GM12865 (cell line): ENCODE results near the gene GRIN2C.
A peak's percentile ranks its signal among the peaks of the same experiment; 100 is the strongest.

Source experiments
- DNase-seq: peaks from one replicate; pipeline ENCODE4 v3.0.0; 2010; ENCODE audit warnings: low read depth
- H3K4me3 ChIP-seq: 2 replicates; pipeline ENCODE4 v1.5.1; 2011; ENCODE audit warnings: mild to moderate bottlenecking, low read depth, low read length, control low read depth
- TF ChIP-seq, protein P1 (sequence below): IDR thresholded peaks from 2 replicates; pipeline ENCODE4 v1.5.1; 2011; ENCODE audit warnings: low read length, control low read depth, low read depth, inconsistent platforms; ENCODE audit not compliant: insufficient read depth; ENCODE audit errors: missing control alignments

Gene GRIN2C

DNA sequence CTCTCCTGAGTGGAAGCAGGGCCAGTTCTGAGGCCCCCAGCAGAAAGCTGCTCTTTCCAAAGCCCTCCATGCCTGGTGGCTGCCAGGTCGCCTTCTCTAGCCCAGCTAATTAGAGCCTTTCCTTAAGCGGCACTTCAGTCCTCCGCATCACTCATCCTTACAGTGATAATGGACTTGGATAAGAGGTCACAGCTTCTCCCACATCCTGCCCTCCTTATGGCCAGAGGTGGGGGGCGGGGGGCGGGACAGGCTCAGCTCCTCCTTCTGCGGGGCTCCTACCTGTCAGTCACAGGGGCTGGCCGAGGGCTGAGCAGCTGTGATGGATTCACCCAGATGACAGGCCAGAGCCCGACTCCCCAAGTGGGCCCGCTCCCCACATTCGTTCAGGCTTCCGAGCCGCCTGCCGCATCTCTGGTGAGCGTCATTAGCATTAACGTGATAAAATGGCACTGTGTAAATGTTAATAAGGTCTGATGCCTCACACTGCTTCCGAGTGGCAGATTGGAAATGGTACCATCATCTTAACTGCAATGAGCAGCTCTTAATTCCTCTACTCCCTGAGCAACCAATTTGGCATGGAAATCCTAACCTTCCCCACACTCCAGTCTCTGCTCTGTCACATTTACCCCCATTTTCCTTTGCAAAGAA lies 41.3 kb downstream of the GRIN2C start:
- DNase-seq = no peak
- H3K4me3 ChIP-seq = no peak overlapping the region
- TF ChIP-seq, protein P1, sequence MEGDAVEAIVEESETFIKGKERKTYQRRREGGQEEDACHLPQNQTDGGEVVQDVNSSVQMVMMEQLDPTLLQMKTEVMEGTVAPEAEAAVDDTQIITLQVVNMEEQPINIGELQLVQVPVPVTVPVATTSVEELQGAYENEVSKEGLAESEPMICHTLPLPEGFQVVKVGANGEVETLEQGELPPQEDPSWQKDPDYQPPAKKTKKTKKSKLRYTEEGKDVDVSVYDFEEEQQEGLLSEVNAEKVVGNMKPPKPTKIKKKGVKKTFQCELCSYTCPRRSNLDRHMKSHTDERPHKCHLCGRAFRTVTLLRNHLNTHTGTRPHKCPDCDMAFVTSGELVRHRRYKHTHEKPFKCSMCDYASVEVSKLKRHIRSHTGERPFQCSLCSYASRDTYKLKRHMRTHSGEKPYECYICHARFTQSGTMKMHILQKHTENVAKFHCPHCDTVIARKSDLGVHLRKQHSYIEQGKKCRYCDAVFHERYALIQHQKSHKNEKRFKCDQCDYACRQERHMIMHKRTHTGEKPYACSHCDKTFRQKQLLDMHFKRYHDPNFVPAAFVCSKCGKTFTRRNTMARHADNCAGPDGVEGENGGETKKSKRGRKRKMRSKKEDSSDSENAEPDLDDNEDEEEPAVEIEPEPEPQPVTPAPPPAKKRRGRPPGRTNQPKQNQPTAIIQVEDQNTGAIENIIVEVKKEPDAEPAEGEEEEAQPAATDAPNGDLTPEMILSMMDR = no peak

DNA sequence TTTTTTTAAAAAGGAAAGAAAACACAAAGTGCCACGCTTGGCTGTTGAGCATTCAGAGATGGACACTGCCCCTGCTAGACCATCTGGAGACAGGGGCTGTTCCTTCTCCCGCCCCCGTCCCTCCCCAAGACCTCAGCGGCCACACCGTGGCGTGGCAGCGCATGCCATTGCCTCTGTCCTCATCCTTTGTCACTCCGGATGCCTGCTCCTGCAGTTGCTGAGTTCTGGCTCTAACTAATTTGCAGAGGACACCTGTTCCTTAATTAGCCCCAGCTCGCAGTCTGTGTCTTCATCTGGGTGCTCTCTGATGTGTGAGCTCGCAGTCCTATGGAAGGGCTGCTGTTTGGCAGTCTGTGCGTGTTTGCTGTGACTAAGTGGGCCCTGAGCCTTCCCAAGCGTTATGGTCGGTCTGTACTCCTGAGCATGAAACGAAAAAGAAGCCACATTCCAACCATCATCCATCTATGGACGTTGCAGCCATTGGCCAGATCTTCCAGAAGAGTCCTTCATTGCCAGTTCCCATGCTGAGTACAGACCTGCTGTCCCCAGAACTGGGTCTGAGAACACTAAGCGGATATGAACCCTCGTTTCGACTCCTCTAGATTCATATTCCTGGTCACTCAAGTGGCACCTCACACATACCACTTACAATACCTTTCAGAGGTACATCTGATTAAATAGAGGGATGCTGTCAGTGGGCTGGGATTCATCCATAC lies 42.6 kb downstream of the GRIN2C start:
- TF ChIP-seq, protein P1 = no peak
- DNase-seq = no peak
- H3K4me3 ChIP-seq = no peak overlapping the region

DNA sequence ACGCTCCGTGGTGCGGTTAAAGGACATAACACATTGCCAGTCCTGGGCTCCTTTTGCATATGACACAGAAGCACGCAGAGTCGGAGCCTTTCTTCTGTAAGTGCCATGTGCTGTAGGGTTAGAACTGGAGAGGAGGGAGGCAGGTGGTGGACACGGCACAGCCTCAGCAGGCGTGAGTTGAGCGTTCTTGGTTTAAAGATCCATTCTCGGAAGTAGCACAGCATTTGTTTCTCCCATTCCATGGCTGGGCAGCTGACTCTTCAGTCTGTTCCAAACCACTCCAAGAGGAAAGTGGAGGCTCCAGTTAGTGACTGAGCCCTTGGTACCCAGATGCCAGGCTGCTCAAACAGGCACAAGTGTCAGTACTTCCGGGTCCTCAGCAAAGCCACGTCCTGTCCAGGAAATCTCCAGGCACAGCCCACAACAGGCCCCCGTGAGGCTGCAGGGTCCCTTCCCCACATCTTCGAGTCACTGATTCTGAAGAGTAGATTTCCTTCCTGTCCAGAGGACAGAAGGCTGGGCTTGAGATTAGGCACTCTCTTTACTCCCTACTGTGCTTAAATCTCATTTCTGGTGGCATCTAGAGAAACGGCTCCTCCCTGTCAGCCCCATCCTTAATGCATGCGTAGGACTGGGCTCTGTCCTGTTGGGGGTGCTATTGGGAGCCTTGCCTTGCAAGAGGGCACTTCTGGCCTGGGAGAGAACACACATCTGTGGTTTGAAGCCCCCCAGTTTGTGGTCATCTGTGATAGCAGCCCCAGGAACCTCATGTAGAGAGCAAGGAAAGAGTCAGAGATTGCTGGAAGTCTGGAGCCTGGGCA lies 43.9 kb downstream of the GRIN2C start:
- DNase-seq = no peak
- H3K4me3 ChIP-seq = no peak overlapping the region
- TF ChIP-seq, protein P1 = peak; percentile 4

DNA sequence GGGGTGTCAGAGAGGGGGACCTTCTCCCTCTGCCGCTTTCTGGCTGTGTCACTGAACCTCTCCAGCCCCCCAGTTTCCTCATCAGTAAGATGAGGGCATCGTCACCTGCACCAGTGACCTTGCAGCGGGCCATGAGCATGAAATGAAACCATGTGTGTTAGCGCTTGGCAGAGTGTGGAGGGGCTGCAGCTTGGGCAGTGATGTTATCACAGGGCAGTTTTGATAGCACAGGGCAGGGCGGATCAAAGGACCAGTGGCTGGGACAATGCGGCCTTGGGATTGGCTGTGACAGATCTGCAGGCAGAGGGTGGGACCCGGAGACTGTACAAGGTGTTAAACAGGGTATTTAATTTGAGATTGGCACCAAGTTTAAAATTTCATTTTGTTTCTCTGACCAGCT lies 44.6 kb downstream of the GRIN2C start:
- no peak overlapping the region for H3K4me3 ChIP-seq
- TF ChIP-seq, protein P1 = no peak
- no peak for DNase-seq

DNA sequence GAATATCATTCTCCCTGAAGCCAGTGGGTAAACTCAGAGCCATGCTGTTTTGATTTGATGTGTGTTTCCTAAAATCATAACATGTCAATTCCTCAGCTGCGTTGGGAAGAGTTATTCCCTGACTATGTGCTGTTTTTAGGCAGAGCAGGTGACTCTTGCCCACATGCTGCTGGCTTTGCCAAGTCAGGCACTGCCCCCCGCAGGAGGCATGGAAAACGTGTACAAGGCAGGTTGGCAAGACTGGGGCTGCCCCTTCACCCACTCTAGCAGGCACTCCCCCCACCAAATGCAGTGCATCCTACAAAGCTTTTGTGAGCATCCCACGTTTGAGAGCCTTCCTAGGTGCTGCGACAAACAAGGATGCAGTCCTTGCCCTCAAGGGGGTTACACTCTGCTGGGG lies 45.2 kb downstream of the GRIN2C start:
- TF ChIP-seq, protein P1 = no peak
- H3K4me3 ChIP-seq = no peak overlapping the region
- DNase-seq = no peak

DNA sequence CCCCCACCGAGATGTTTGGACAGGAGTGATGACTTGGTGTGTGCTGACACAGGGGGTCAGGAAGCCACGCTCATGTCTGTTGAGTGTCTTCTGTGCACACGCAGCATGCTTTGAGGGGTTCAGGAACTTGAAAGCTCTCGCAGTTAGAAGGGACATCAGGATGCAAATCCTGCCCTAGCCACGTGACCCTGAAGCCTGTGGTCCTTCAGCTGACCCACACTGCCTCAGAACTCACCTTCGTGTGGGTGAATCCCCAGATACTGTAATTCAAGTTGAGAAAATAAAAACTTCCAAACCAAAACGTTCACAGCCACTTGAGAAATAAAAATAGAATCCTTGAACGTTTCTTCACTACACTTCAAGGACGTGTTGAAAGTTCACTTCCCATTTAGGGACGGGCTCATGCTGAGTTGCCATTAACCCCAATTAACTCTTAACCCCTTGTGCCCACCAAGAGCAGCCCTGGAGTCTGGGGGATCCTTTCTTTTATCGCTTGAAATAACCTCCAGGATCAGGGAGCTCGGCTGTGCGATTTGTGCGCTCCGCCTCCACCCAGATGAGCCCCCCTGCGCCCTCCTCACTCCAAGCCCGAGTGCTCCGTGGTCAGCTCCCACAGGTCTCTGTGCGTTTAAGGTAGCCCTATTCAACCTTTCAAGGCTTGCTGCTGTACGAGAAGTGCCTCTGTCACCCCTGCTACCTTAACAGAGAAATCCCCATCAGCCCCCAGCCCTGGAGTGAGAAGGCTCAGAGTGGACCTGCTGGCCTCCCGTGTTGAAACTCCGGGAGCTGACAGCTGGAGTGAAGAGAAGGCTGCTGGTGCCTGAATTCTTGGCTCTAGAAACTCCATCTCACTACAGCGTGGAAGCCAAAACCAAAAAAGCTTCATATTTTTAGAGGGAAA lies 47.3 kb downstream of the GRIN2C start:
- TF ChIP-seq, protein P1 = no peak
- no peak overlapping the region for H3K4me3 ChIP-seq
- no peak for DNase-seq
